Gastroesophageal sphincter (tissue), 3 donors: ENCODE results near the gene TRIM8.

Experiments
- CTCF ChIP-seq, 4 experiments: fragments of 200-600 bp in 2 of 4; fragments of 450-650 bp in 2 of 4; sonication (generic) in 1 of 4; IDR thresholded peaks; one replicate each; pipeline ENCODE4 v1.5.1; 2017 to 2019; ENCODE audit warnings: antibody characterized with exemption in 4 of 4, mild to moderate bottlenecking in 2 of 4, moderate library complexity in 2 of 4
- EP300 ChIP-seq: sonication (generic); formaldehyde crosslinking; IDR thresholded peaks from one replicate; pipeline ENCODE4 v1.6.1; 2017; ENCODE audit warnings: antibody characterized with exemption, mild to moderate bottlenecking
- POLR2A ChIP-seq, 2 donors: fragments of 450-650 bp; IDR thresholded peaks; one replicate each; pipeline ENCODE4 v1.6.1; 2017; ENCODE audit warnings: antibody characterized with exemption in 2 of 2, mild to moderate bottlenecking in 2 of 2, moderate library complexity in 1 of 2
- POLR2AphosphoS5 ChIP-seq: sonication (generic); formaldehyde crosslinking; IDR thresholded peaks from one replicate; pipeline ENCODE4 v1.6.1; 2017; ENCODE audit warnings: antibody characterized with exemption

GRCh38 chr10:102647443-102648268 is 3.4 kb downstream of the TRIM8 start:
- TF ChIP-seq CTCF (IDR thresholded peaks at IDR 0.05) (no peak), POLR2A (IDR thresholded peaks at IDR 0.05) (no peak), POLR2AphosphoS5 (no peak), EP300 (no peak)
